Panc1 (cell line): Measurements from ENCODE around the gene WNK3.

Experiments used
- POLR2AphosphoS5 ChIP-seq: IDR thresholded peaks from 2 replicates; pipeline ENCODE4 v1.6.1; 2012; ENCODE audit warnings: mild to moderate bottlenecking, low read depth, low read length, moderate library complexity
- SIN3A ChIP-seq: IDR thresholded peaks from 2 replicates; pipeline ENCODE4 v1.6.1; 2012; ENCODE audit warnings: low read depth, mild to moderate bottlenecking, low read length, moderate library complexity, borderline replicate concordance; ENCODE audit not compliant: insufficient read depth
- TCF7L2 ChIP-seq: IDR thresholded peaks from 2 replicates; pipeline ENCODE4 v1.6.1; 2011; ENCODE audit warnings: mild to moderate bottlenecking, low read depth, low read length, inconsistent platforms
- TF ChIP-seq, protein P1 (sequence below): fragments of 450-650 bp; IDR thresholded peaks from 2 replicates; pipeline ENCODE4 v1.5.1; 2017; ENCODE audit warnings: mild to moderate bottlenecking
- TF ChIP-seq, protein P2 (sequence below), 2 experiments: IDR thresholded peaks; 2 replicates each; pipeline ENCODE4 v1.6.1; 2011 to 2012; ENCODE audit warnings: low read depth in 2 of 2, control low read depth in 1 of 2, low read length in 1 of 2, mild to moderate bottlenecking in 1 of 2, moderate library complexity in 1 of 2; ENCODE audit not compliant: insufficient read depth in 1 of 2

DNA sequence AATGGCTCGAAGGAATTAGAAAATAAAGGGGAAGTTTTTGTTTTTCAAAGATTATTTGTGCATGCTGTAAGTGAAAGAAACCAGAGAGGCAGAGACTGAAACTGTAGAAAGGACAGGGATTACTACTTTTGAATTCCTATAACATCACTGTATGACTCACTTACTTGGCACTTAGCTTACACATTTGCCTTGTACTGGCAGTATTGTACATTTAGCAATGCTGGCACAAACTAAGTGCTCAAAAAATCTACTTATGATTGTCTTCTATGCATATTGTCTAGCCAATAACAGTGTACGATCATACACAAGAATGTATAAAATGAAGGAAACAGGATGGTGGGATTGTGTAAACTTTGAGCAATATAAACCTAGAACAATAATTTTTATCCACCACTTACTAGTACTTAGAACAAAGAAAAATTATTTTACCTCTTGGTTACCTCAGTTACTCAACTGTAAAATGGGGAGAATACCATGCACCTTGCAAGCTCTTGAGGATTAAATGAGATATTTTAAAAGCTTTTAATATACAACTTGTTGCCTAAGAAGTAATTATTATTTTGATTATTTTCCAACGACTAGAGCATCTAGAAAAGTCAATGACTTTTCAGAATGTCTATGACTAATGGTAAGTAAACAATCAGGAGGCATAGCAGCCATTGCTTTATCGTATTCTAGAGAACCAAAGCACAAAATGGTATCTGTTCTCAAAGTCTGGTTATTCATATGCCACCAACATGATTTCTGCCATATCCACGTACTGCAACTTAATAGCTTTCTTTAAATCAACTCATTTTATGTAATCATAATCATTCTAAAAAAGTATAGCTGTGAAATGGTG is 179.5 kb downstream of the WNK3 start:
- TF ChIP-seq, protein P1, sequence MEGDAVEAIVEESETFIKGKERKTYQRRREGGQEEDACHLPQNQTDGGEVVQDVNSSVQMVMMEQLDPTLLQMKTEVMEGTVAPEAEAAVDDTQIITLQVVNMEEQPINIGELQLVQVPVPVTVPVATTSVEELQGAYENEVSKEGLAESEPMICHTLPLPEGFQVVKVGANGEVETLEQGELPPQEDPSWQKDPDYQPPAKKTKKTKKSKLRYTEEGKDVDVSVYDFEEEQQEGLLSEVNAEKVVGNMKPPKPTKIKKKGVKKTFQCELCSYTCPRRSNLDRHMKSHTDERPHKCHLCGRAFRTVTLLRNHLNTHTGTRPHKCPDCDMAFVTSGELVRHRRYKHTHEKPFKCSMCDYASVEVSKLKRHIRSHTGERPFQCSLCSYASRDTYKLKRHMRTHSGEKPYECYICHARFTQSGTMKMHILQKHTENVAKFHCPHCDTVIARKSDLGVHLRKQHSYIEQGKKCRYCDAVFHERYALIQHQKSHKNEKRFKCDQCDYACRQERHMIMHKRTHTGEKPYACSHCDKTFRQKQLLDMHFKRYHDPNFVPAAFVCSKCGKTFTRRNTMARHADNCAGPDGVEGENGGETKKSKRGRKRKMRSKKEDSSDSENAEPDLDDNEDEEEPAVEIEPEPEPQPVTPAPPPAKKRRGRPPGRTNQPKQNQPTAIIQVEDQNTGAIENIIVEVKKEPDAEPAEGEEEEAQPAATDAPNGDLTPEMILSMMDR, result no peak
- TF ChIP-seq, protein P2, sequence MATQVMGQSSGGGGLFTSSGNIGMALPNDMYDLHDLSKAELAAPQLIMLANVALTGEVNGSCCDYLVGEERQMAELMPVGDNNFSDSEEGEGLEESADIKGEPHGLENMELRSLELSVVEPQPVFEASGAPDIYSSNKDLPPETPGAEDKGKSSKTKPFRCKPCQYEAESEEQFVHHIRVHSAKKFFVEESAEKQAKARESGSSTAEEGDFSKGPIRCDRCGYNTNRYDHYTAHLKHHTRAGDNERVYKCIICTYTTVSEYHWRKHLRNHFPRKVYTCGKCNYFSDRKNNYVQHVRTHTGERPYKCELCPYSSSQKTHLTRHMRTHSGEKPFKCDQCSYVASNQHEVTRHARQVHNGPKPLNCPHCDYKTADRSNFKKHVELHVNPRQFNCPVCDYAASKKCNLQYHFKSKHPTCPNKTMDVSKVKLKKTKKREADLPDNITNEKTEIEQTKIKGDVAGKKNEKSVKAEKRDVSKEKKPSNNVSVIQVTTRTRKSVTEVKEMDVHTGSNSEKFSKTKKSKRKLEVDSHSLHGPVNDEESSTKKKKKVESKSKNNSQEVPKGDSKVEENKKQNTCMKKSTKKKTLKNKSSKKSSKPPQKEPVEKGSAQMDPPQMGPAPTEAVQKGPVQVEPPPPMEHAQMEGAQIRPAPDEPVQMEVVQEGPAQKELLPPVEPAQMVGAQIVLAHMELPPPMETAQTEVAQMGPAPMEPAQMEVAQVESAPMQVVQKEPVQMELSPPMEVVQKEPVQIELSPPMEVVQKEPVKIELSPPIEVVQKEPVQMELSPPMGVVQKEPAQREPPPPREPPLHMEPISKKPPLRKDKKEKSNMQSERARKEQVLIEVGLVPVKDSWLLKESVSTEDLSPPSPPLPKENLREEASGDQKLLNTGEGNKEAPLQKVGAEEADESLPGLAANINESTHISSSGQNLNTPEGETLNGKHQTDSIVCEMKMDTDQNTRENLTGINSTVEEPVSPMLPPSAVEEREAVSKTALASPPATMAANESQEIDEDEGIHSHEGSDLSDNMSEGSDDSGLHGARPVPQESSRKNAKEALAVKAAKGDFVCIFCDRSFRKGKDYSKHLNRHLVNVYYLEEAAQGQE (IDR thresholded peaks at IDR 0.05; ENCODE audit: insufficient read depth in 1 of 2, low read depth in 2 of 2, low read length in 1 of 2), result no peak
- TF ChIP-seq TCF7L2, result no peak
- no peak for TF ChIP-seq POLR2AphosphoS5
- TF ChIP-seq SIN3A, result no peak
